NCI-H2196 (cell line): ENCODE results near the gene ABR.
A peak's percentile ranks its signal among the peaks of the same experiment; 100 is the strongest.

Experiments used
- DNase-seq: peaks from one replicate; lab custom pipeline; 2025; ENCODE audit not compliant: unreplicated experiment; lab: John Stamatoyannopoulos, UW

Gene ABR

GRCh38 chr17:1011138-1011537 lies 168.6 kb downstream of the ABR start:
- DNase-seq: no peak

GRCh38 chr17:1010586-1010985 lies 169.2 kb downstream of the ABR start:
- no peak for DNase-seq

GRCh38 chr17:1010086-1010450 lies 169.7 kb downstream of the ABR start:
- no peak for DNase-seq

- no peak for DNase-seq
Observed at GRCh38 chr17:1009229-1010085, 170.3 kb downstream of the ABR start.

GRCh38 chr17:1008008-1008761 lies 171.6 kb downstream of the ABR start:
- no peak for DNase-seq

GRCh38 chr17:1007310-1008007 lies 172.3 kb downstream of the ABR start:
- DNase-seq: no peak

GRCh38 chr17:1006054-1006453 lies 173.7 kb downstream of the ABR start:
- peak; percentile 14 for DNase-seq

GRCh38 chr17:1005361-1005946 lies 174.3 kb downstream of the ABR start:
- peak; percentile 48 for DNase-seq

GRCh38 chr17:1004769-1005295 lies 174.9 kb downstream of the ABR start:
- no peak for DNase-seq

- DNase-seq: no peak
Observed at GRCh38 chr17:1003972-1004768, 175.6 kb downstream of the ABR start.

GRCh38 chr17:1003633-1003971 lies 176.2 kb downstream of the ABR start:
- no peak for DNase-seq

GRCh38 chr17:1002771-1003555 lies 176.8 kb downstream of the ABR start:
- no peak for DNase-seq

- no peak for DNase-seq
Observed at GRCh38 chr17:1002412-1002753, 177.4 kb downstream of the ABR start.

- no peak for DNase-seq
Observed at GRCh38 chr17:1001640-1002411, 178.0 kb downstream of the ABR start.

- DNase-seq: no peak
Observed at GRCh38 chr17:1000597-1001461, 179.0 kb downstream of the ABR start.

- no peak for DNase-seq
Observed at GRCh38 chr17:998111-998510, 181.7 kb downstream of the ABR start.

- peak; percentile 90 for DNase-seq
Observed at GRCh38 chr17:996554-997344, 183.0 kb downstream of the ABR start, which contains the start of gene TIMM22. TIMM22 (plus strand) TSS chr17:997129; CDS start chr17:997143, 14 bp downstream.
